Measurements from ENCODE around the gene PTPRM. TPM values are rescaled to one million over a fixed set of nuclear protein-coding genes. Genes with fewer than 3 reads are reported as not detected.

The PTPRM gene
- total and polyA plus RNA-seq, 2 experiments from 2014 or later, result 1.6 to 5.3 TPM

GRCh38 chr18:7626922-7627440 lies 59.9 kb downstream of the PTPRM start:
- no peaks in the 10 kb centered on the region for H4K20me1 ChIP-seq (replicated peaks; ENCODE audit: insufficient read depth)
- DNase-seq (ENCODE audit: low spot score), result peak; percentile 26
- H3K9me2 ChIP-seq (ENCODE audit: insufficient read depth), result peaks cover 10% of the 10 kb centered on the region
- Mint-ChIP-seq H3K27ac (no peak overlapping the region), H3K9me3 (no peaks in the 10 kb centered on the region; the same call in 2 of the 3 replicates), H3K27me3 (ENCODE audit: insufficient read depth, low read depth, poor library complexity) (peaks cover 2% of the 10 kb centered on the region), H3K4me3 (no peak overlapping the region), H3K36me3 (ENCODE audit: low read depth) (no peaks in the 10 kb centered on the region; the same call in 2 of the 3 replicates), H3K4me1 (peaks cover 4% of the 10 kb centered on the region; the same call in 1 of the 3 replicates)
- peak; percentile 77 for ATAC-seq
- H3F3A ChIP-seq (replicated peaks; ENCODE audit: low read depth), result no peaks in the 10 kb centered on the region
- no peaks in the 10 kb centered on the region for H3K4me1 ChIP-seq (ENCODE audit: insufficient read depth)
- no peaks in the 10 kb centered on the region for H3K79me2 ChIP-seq (replicated peaks; ENCODE audit: insufficient read depth)
- no peaks in the 10 kb centered on the region for H3K36me3 ChIP-seq (ENCODE audit: insufficient read depth)
- no peak overlapping the region for H3K4me3 ChIP-seq
- no peak overlapping the region for H3K4me2 ChIP-seq
- H2AFZ ChIP-seq, result no peak overlapping the region
- no peak for TF ChIP-seq ZNF331 (CRISPR knock-in tag; IDR thresholded peaks at IDR 0.05; ENCODE audit: low read depth)
- TF ChIP-seq CTCF (conservative IDR thresholded peaks at IDR 0.05; ENCODE audit: low read depth in 2 of 2), result peak in 1 of 2 experiments; percentile 58; a peak in 2 of 4 replicates
- no peak for TF ChIP-seq CREB1 (CRISPR knock-in tag; IDR thresholded peaks at IDR 0.05; ENCODE audit: low read depth)
- TF ChIP-seq ZNF462 (CRISPR knock-in tag; IDR thresholded peaks at IDR 0.05), result no peak
- TF ChIP-seq NANOG (IDR thresholded peaks at IDR 0.05; ENCODE audit: borderline replicate concordance), result no peak
- TF ChIP-seq REST (IDR thresholded peaks at IDR 0.05; ENCODE audit: unreplicated experiment), result no peak
- H3K27me3 ChIP-seq (ENCODE audit: insufficient read depth), result no peaks in the 10 kb centered on the region
- H3K27ac ChIP-seq (ENCODE audit: low read depth), result no peak overlapping the region
